GM18505 (cell line): ENCODE data around the gene AKT1.
"Not testable (repeated sequence)": the region's sequence is repeated elsewhere in the genome, so short reads cannot be mapped to it uniquely, and the experiment has no call there.

Source experiments
- ATAC-seq: cut with Tn5 transposase; IDR thresholded peaks from one replicate; pipeline ENCODE4 v1.9.1; 2021; ENCODE audit not compliant: unreplicated experiment
- POLR2A ChIP-seq: IDR thresholded peaks from 4 replicates; pipeline ENCODE4 v1.6.1; 2011; ENCODE audit warnings: borderline replicate concordance; ENCODE audit not compliant: insufficient read depth, insufficient read length; ENCODE audit errors: extremely low read depth

AKT1 gene

DNA sequence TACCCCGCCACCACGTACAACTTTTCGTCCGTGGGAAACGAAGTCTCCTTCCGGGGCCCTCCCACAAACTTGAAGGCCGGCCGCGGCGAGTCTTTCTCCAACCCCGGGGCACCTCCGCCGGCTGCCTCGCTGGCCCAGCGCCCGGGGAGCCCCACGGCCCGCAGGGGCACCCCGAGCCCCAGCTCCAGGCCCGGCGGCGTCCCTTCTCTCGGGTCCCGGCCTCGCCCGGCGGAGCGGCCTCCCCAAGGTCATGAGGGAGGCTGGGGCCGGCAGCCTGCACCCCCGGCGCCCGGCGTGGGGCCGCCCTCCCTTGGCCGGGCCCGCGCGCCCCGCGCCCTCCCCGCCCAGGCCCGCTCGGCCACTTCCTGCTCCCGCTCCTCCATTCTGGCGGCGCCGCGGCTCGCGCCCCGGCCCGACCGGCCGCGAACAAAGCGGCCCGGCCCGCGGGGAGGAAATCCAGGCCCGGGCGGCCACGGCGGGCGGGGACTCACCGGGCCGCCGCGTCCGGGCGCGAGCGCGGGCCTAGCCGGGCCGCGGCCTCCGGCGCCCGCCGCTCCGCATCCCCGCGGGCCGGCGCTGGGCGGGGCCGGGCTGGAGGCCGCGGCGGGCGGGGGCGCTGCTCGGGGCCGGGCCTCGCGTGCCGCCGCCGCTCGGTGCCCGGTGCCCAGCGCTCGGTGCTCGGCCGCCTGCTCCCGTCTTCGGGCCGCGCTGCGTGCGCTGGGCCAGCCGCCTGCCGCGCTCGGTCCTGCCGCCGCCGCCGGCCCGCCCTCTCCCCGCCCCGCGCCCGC is at the start of gene AKT1:
Gene AKT1, minus strand, starts transcription at position 756 of the 788 bp plus-strand sequence. CDS start 3,105 bp downstream, outside the sequence.
- no peak for TF ChIP-seq POLR2A
- peak; percentile 46 for ATAC-seq

DNA sequence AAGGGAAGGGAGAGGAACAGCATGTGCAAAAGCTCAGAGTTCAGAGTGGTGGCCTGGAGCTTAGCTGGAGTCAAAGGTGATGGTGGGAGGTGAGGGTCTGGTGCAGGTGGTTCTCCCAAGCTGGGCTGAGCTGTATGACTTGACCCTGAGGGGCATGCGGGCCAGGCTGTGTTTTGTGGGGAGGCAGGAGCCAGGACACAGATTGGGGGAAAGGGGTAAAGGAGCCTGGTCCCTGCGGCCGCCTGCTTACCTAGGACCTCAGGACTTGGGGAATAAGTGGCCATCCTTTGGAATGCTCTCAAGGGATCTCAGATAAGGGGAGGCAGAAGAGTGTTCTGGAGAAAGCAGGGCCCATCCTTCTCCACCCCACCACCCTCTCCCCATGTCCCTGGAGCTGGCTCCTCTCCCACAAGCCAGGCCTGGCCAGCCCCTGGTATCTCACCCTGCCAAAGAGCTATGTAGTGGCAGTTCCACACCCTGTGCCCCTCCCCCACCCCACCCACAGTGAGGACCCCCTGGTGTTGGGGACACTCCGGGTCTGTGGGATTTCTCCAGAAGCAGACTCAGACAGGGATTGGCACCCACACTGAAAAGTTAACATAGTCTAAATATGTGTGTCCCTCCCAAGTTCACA is 49.6 kb upstream of the AKT1 start:
- no peak for ATAC-seq
- no peak for TF ChIP-seq POLR2A

DNA sequence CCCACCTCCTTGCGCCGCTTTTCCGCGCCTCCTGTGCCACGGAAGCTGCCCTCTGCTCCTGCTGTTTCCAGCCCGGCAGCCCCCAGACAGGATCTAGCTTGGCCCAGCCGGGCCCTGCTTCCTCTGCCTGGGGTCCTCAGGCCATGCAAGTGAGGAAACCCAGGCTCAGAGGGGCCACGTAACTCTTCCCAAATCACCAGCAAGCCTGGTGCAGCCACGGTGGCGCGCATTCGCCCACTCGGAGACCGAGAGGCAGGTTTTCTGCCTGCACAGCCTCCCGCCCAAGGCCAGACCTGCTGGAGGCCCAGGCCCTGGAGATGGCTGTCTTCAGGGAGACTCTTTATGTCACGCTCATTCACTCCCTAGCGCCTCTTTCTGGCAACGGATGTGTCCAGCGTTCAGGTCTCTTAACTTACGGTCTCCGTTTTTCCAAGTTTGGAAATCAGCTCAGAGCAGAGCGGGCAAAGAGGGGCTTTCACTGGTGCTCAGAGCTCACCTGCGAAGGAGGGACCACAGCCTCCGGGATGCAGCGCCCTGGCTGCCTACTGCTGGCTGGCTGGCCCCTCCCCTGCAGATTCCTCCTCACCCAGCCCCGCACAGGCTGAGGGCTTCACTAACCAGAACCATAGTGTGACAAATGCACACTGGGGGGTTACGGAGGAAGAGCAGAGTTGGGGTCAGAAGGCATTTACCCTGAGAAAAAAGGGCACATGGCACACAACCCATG is 48.9 kb upstream of the AKT1 start:
- no peak for ATAC-seq
- TF ChIP-seq POLR2A, result no peak

DNA sequence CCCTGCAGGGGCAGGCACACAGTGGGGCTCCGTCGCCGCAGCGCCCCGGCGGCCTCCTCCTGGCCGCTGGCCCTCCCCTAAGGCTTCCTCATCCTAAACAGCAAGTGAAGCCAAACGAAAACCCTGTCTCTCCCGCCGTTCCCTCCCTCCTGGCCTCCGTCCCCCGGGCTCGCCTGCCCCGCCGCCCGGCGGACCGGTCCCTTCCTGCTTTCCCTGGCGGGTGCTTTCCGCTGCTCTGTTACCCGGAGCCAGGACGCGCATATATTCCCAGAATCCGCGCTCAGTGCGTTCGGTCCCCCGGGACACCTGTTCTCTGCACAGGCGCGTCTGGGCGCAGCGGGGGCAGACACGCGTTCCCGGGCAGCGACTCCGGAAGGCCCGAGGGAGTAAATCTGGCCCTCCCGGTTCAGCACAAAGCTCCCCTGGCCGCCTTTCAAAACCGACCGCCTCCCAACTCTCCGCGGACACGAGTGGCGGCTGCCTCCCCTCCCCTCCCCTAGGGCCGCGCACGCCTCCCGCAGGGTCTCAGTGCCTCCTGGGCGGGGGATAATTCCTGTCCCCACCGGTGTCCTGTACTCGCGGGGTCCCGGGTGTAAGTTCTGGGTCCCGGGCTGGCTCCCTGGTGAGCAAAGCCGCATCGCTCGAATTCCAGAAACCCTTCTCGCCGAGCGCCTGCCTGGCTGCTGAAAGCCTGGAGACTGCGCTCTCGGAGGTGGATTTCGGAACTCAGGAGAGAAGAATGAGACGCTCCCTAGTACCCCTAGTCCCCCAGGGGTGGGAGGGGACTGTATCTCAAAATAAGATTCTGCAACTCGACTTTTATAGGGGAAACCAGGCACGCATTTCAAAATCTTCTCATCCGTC is 48.1 kb upstream of the AKT1 start:
- ATAC-seq, result no peak
- no peak for TF ChIP-seq POLR2A

DNA sequence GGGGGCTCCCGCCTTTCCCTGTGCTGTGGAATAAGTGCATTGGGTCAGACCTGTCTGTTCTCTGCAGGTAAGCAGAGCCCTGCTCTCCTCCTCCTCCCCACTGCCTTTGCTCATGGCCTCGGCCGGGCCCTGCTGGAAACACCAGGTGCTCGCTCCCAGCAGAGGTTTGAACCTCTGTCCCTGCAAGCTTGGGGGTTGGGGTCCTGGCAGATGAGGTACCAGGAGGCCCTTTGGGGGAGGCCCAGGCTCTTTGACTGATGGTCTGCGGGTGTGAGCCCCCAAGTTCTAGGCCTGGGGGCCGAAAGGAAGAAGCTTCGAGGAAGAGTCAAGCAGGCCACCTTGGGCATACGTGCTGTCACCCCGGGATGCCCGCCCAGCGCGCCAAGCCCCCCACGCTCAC is 47.5 kb upstream of the AKT1 start:
- ATAC-seq, result no peak
- TF ChIP-seq POLR2A, result no peak

DNA sequence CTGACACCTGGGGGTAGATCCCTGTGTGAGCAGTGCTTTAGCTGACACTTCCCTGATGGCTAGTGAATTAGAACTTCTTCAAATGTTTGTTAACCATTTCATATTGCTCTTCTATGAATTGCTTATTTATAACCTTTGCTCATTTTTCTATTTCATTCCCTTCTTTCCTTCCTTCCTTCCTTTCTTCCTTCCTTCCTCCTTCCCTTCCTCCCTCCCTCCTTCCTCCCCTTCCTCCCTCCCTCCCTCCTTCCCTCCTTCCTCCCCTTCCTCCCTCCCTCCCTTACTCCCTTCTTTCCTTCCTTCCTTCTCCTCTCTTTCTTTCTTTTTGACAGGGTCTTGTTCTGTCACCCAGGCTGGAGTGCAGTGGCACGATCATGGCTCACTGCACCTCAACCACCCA is 46.2 kb upstream of the AKT1 start:
- no peak for TF ChIP-seq POLR2A
- no peak for ATAC-seq

DNA sequence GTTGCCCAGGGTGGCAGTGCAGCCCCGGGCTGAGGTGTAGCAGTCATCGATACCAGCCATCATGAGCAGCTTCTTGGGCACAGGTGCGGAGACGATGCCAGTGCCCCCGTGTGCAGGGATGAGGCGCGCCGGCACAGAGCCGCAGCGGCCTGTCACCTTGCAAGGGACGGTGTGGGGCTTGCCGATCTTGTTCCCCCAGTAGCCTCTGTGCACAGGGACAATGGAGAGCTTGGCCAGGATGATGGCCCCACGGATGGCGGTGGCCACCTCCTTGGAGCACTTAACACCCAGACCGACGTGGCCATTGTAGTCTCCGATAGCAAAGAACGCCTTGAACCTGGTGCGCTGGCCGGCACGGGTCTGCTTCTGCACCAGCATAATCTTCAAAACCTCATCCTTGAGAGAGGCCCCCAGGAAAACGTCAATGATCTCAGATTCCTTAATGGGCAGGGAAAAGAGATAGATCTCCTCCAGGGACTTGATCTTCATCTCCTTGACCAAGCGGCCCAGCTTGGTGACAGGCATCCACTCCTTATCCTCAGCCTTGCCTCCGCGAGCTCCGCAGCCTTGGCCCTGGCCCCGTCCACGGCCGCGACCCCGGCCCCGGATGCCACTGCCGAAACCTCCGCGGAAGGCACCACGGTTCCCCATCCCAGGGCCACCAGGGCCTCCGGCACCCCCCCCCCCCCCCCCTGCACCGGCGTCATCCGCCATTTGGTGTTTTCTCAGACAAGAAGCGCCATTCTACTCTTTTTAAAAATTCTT is 40.8 kb upstream of the AKT1 start:
- ATAC-seq, result not testable (repeated sequence)

DNA sequence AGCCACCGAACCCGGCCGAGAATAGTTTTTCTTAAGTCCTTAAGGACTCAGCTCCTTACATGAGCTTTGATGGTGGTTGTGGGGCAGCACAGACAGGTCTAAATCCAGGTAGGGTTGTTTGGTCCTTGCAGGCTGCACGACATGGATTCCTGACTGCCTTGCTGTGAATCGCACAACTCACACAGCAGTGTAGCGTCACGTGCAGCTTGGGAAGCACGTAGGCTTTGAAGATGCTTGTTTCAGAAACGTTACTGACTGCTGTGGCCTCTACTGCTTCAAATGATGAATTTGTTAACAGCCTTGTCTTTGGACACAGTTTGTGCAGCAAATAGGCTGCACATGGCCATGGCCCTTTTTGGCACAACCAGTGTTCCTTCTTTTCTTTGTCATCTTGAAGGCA is 35.2 kb upstream of the AKT1 start:
- no peak for TF ChIP-seq POLR2A
- no peak for ATAC-seq

DNA sequence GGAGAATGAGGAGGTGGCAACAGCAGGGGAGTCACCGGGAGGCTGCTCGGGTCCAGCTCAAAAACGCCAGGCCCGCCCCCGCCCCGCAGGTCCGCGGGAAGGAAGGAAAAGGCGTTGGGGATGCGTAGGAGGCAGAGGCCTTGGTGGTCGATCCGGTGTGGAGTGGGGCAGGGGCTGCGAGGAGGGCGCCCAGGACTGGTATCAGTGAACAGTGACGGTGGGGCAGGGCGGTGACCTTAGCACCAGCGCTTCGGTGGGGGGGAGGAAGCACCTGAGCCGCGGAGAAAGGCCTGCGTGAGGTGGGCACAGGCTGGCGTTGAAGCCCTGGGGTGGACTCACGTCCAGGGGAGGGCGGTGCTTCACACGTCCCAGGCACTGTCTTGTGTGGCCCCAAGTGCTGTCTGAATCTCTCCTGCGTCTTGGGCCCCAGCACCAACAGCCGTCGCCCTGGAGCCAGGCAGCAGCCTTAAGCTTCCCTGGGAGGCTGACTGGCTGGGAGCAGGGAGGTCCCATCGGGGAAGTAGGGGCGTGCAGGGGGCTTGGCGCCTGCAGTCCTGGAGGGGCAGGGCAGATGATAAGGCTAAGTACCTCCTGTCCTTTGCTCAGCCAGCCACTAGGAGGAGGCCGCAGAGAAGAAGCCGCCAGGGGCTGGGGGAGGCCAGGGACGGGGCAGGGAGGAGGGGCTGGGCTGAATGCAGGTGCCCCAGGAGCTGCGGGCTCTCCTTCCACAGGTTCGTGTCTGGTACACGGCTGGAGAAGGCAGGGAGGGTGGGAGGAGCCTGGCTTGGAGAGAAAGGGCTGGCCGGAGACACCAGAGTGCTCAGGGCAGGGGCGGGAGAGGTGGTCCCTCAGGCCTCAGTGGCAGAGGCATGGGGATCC is 31.9 kb upstream of the AKT1 start:
- no peak for ATAC-seq
- no peak for TF ChIP-seq POLR2A

DNA sequence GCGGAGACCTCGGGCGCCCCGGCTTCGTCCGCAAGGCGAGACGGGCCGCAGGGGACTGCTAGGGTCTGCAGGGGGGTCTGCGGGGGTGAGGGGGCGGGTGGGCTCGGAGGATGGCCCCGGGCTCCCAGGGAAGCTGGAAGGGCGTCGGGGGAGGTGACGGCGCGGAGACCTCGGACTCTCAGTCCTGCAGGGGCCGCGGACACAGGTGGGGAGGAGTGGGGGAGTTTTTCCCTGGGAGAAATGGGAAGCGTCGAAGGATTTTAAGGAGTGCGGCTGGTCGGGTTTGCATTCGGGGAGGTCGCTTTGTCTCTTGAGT is 31.3 kb upstream of the AKT1 start:
- ATAC-seq, result no peak
- TF ChIP-seq POLR2A, result no peak

DNA sequence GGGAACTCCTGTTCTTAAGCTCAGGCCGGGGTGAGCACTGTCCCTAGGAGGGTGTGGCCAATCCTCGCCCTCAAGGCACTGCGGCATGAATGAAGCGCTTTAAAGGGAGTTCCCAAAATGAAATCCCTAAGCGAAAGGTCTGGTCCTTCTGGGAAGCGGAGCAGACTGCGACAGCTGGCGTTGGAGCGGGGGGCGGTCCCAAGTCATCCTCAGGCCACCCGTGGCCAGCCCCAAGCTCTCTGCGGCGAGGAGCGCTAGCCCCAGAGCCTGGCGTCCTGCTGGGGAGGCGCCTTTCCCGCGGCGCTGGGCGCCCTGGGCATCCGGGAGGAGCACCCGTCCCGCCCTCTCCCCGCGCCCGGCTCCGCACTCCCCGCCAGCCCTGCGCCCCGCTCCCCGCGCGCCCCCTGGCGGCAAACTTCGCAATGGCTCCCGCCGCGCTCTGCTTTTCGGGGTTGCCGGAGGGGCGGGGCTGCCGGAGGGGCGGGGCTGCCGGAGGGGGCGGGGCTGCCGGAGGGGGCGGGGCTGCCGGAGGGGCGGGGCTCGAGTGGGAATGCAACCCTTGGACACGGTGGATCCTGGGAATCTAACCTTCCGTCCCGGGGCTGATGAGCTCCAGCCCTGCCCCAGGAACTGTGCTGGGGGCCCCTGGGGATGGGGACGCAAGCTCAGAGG is 30.8 kb upstream of the AKT1 start:
- peak; percentile 83 for ATAC-seq
- no peak for TF ChIP-seq POLR2A

DNA sequence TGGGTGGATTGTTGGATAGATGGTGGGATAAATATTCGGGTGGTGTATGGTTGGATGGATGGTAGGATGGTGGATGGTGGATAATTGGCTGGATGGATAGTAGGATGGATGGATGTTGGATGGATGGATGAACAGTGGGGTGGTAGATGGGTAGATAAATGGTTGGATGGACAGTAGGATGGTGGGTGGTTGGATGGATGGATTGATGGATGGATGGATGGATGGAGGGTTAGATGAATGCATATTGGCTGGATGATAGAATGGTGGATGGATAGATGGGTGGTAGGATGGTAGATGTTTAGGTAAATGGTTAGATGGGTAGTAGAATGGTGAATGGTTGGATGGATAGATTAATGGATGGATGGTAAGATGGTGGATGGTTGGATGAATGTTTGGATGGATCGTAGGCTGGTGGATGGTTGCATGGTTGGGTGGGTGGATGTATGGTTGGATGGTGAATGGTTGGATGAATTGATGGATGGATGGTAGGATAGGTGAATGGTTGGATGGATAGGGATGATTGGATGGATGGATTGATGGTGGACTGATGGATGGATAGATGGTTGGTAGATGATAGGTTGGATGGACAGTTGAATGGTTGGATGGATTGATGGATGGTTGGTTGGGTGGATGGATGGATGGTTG is 28.9 kb upstream of the AKT1 start:
- TF ChIP-seq POLR2A, result no peak
- ATAC-seq, result no peak
